ENCODE data around the gene SETD5. TPM values are rescaled to one million over a fixed set of nuclear protein-coding genes. Genes with fewer than 3 reads are reported as not detected.
A peak's percentile ranks its signal among the peaks of the same experiment; 100 is the strongest.

Gene SETD5
- total RNA-seq, 1 experiment from 2014 or later = 74.9 TPM

DNA sequence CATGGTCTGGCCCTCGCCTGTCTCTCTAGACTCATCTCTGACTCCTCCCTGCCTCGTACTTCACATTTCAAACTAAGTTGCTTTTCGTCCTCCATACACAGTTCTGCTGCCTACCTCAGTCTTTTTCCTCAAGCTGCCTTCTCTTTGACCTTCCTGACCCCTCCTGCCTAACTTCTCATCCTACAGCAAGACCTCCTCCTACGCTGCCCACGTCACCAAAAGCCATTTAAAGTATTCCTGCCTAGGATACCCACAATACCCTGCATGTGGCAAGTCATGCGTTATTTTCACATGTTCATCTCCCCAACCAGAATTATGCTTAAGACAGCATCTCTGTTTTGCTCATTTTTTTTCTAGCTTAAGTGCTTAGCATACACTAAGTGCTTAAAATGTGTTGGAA is 99.5 kb downstream of the SETD5 start:
- H2AFZ ChIP-seq (ENCODE audit: low read length) = no peak overlapping the region

GRCh38 chr3:9497821-9498565 is 100.6 kb downstream of the SETD5 start:
- no peaks in the 10 kb centered on the region for H3F3A ChIP-seq (ENCODE audit: low read length, unreplicated experiment)
- no peaks in the 10 kb centered on the region for H4K20me1 ChIP-seq (ENCODE audit: low read length)
- intact Hi-C loops (cut with micrococcal nuclease) = no loop called here
- ATAC-seq (peak; percentile 37), DNase-seq (peak; percentile 81)
- H2AFZ ChIP-seq (ENCODE audit: low read length) = no peak overlapping the region
- TF ChIP-seq EZH2phosphoT487 (IDR thresholded peaks at IDR 0.05; ENCODE audit: borderline replicate concordance, low read length) (no peak), EZH2 (IDR thresholded peaks at IDR 0.05; ENCODE audit: low read length, unreplicated experiment) (no peak)
- TF ChIP-seq, protein P1, sequence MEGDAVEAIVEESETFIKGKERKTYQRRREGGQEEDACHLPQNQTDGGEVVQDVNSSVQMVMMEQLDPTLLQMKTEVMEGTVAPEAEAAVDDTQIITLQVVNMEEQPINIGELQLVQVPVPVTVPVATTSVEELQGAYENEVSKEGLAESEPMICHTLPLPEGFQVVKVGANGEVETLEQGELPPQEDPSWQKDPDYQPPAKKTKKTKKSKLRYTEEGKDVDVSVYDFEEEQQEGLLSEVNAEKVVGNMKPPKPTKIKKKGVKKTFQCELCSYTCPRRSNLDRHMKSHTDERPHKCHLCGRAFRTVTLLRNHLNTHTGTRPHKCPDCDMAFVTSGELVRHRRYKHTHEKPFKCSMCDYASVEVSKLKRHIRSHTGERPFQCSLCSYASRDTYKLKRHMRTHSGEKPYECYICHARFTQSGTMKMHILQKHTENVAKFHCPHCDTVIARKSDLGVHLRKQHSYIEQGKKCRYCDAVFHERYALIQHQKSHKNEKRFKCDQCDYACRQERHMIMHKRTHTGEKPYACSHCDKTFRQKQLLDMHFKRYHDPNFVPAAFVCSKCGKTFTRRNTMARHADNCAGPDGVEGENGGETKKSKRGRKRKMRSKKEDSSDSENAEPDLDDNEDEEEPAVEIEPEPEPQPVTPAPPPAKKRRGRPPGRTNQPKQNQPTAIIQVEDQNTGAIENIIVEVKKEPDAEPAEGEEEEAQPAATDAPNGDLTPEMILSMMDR (conservative IDR thresholded peaks at IDR 0.05; ENCODE audit: low read depth, low read length) = no peak
- no peaks in the 10 kb centered on the region for H3K27me3 ChIP-seq (ENCODE audit: low read length)
- CTCF ChIA-PET = no interaction called here
- H3K4me3 ChIP-seq (ENCODE audit: low read length) = no peak overlapping the region
- no peak overlapping the region for H3K9ac ChIP-seq (ENCODE audit: low read length)
- no peaks in the 10 kb centered on the region for H3K79me2 ChIP-seq (ENCODE audit: low read length)
- no peak overlapping the region for H3K27ac ChIP-seq (ENCODE audit: low read length)
- H3K36me3 ChIP-seq (ENCODE audit: low read depth, low read length) = no peaks in the 10 kb centered on the region
- POLR2A ChIA-PET (ENCODE audit: unreplicated experiment) = interaction anchor here (0.6 kb wide), 1 partner anchor 173 kb away, joined by 4 read pairs; no protein-coding TSS in a partner anchor
- H3K4me1 ChIP-seq (ENCODE audit: insufficient read depth, low read length) = peaks cover 18% of the 10 kb centered on the region
- no peaks in the 10 kb centered on the region for H3K9me2 ChIP-seq (replicated peaks; ENCODE audit: low read length)
- BruUV-seq (replicated peaks) = no TSS peak
- no peaks in the 10 kb centered on the region for H3K9me3 ChIP-seq (ENCODE audit: low read length)
- H3K4me2 ChIP-seq (ENCODE audit: low read length) = peak overlapping the region; percentile 17; the same call in 1 of the 2 replicates

More for the DNA sequence above, 99.5 kb downstream of the SETD5 start:
- Histone ChIP-seq H3K9ac (ENCODE audit: low read length) (no peak overlapping the region), H3F3A (ENCODE audit: low read length, unreplicated experiment) (no peaks in the 10 kb centered on the region), H3K4me3 (ENCODE audit: low read length) (no peak overlapping the region), H3K79me2 (ENCODE audit: low read length) (no peaks in the 10 kb centered on the region), H3K4me2 (ENCODE audit: low read length) (no peak overlapping the region), H3K4me1 (ENCODE audit: insufficient read depth, low read length) (peaks cover 18% of the 10 kb centered on the region), H3K9me2 (replicated peaks; ENCODE audit: low read length) (no peaks in the 10 kb centered on the region), H3K27ac (ENCODE audit: low read length) (no peak overlapping the region), H3K27me3 (ENCODE audit: low read length) (no peaks in the 10 kb centered on the region), H4K20me1 (ENCODE audit: low read length) (no peaks in the 10 kb centered on the region), H3K36me3 (ENCODE audit: low read depth, low read length) (no peaks in the 10 kb centered on the region), H3K9me3 (ENCODE audit: low read length) (no peaks in the 10 kb centered on the region)
- CTCF ChIA-PET = no interaction called here
- no peak for ATAC-seq
- no peak for DNase-seq
- intact Hi-C loops (cut with micrococcal nuclease) = no loop called here
- POLR2A ChIA-PET (ENCODE audit: unreplicated experiment) = no interaction called here
- TF ChIP-seq, protein P1 (conservative IDR thresholded peaks at IDR 0.05; ENCODE audit: low read depth, low read length) = no peak
- TF ChIP-seq EZH2phosphoT487 (IDR thresholded peaks at IDR 0.05; ENCODE audit: borderline replicate concordance, low read length) = no peak
- no peak for TF ChIP-seq EZH2 (IDR thresholded peaks at IDR 0.05; ENCODE audit: low read length, unreplicated experiment)
- no TSS peak for BruUV-seq (replicated peaks)

DNA sequence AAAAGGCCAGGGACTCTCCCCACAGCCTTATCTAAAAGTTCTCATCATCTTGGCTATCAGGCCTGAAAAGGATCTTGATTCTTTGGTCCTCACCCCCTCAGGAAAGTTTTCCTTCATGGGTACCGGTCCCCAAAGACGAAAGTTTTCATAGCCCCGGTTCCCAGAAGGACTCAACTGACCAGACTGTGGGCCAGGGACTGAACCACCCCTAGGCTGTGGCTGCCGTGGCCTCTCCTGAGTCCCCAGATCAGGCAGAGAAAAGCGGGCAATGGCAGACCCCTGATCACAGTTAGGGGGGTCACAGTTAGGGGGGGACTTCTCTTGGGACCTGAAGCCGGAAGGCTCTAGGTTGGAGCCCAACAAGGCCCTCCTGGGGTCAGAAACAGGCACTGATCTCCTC is 101.4 kb downstream of the SETD5 start:
- Histone ChIP-seq H3K79me2 (ENCODE audit: low read length) (no peaks in the 10 kb centered on the region), H3F3A (ENCODE audit: low read length, unreplicated experiment) (no peaks in the 10 kb centered on the region), H3K9me3 (ENCODE audit: low read length) (no peaks in the 10 kb centered on the region), H3K27me3 (ENCODE audit: low read length) (no peaks in the 10 kb centered on the region), H3K4me1 (ENCODE audit: insufficient read depth, low read length) (peaks cover 18% of the 10 kb centered on the region), H3K4me2 (ENCODE audit: low read length) (peak overlapping the region; percentile 17; the same call in 1 of the 2 replicates), H3K36me3 (ENCODE audit: low read depth, low read length) (no peaks in the 10 kb centered on the region; the same call in 1 of the 2 replicates), H3K27ac (ENCODE audit: low read length) (no peak overlapping the region), H3K9ac (ENCODE audit: low read length) (no peak overlapping the region), H4K20me1 (ENCODE audit: low read length) (no peaks in the 10 kb centered on the region), H3K4me3 (ENCODE audit: low read length) (no peak overlapping the region), H2AFZ (ENCODE audit: low read length) (no peak overlapping the region), H3K9me2 (replicated peaks; ENCODE audit: low read length) (no peaks in the 10 kb centered on the region)
- no peak for ATAC-seq
- no TSS peak for BruUV-seq (replicated peaks)
- CTCF ChIA-PET = no interaction called here
- no peak for TF ChIP-seq EZH2 (IDR thresholded peaks at IDR 0.05; ENCODE audit: low read length, unreplicated experiment)
- TF ChIP-seq, protein P1 (conservative IDR thresholded peaks at IDR 0.05; ENCODE audit: low read depth, low read length) = no peak
- no peak for TF ChIP-seq EZH2phosphoT487 (IDR thresholded peaks at IDR 0.05; ENCODE audit: borderline replicate concordance, low read length)
- intact Hi-C loops (cut with micrococcal nuclease) = no loop called here
- POLR2A ChIA-PET (ENCODE audit: unreplicated experiment) = interaction anchor here (0.6 kb wide), 1 partner anchor 172 kb away, joined by 4 read pairs; no protein-coding TSS in a partner anchor
- no peak for DNase-seq

Measured in PC-3 (cell line).